GM21723 (cell line): ENCODE data around the gene ATP6V1F.
A peak's percentile ranks its signal among the peaks of the same experiment; 100 is the strongest.

Source experiments
- ATAC-seq: cut with Tn5 transposase; IDR thresholded peaks from one replicate; pipeline ENCODE4 v1.9.1; 2021; ENCODE audit warnings: mild to moderate bottlenecking, moderate library complexity; ENCODE audit not compliant: unreplicated experiment

ATP6V1F gene

GRCh38 chr7:128881458-128882125 is 18.9 kb downstream of the ATP6V1F start:
- ATAC-seq = no peak

GRCh38 chr7:128882134-128882533 is 19.5 kb downstream of the ATP6V1F start:
- no peak for ATAC-seq

- ATAC-seq = peak; percentile 77
These were observed 21.2 kb downstream of the ATP6V1F start for GRCh38 chr7:128883622-128884448.

GRCh38 chr7:128884561-128885369 is 22.1 kb downstream of the ATP6V1F start:
- no peak for ATAC-seq

GRCh38 chr7:128885370-128886187 is 22.9 kb downstream of the ATP6V1F start:
- ATAC-seq = no peak

GRCh38 chr7:128886391-128887168 is 23.9 kb downstream of the ATP6V1F start:
- no peak for ATAC-seq

GRCh38 chr7:128887169-128888038 is 24.7 kb downstream of the ATP6V1F start:
- no peak for ATAC-seq

GRCh38 chr7:128888039-128888755 is 25.5 kb downstream of the ATP6V1F start:
- ATAC-seq = no peak

GRCh38 chr7:128888756-128889095 is 26.1 kb downstream of the ATP6V1F start:
- no peak for ATAC-seq

GRCh38 chr7:128889121-128889520 is 26.5 kb downstream of the ATP6V1F start:
- ATAC-seq = no peak

- ATAC-seq = no peak
These were observed 27.9 kb downstream of the ATP6V1F start for GRCh38 chr7:128890306-128891109.

GRCh38 chr7:128891110-128891941 is 28.7 kb downstream of the ATP6V1F start:
- no peak for ATAC-seq

GRCh38 chr7:128891942-128892269 is 29.2 kb downstream of the ATP6V1F start:
- no peak for ATAC-seq

GRCh38 chr7:128892521-128893250 is 30.0 kb downstream of the ATP6V1F start:
- ATAC-seq = no peak

- ATAC-seq = no peak
These were observed 30.8 kb downstream of the ATP6V1F start for GRCh38 chr7:128893251-128894100.
